ENCODE results near the gene TRH. TPM values are rescaled to one million over a fixed set of nuclear protein-coding genes. Genes with fewer than 3 reads are reported as not detected.

Gene TRH
- total RNA-seq, 1 donor from 2014 or later: not detected

- intact Hi-C loops (cut with DNase I): no loop called here
- DNase-seq (no peak), ATAC-seq (no peak)
- Histone ChIP-seq H3K4me1 (no peaks in the 10 kb centered on the region), H3K27me3 (no peaks in the 10 kb centered on the region), H3K27ac (no peak overlapping the region), H3K4me3 (no peak overlapping the region), H3K36me3 (no peaks in the 10 kb centered on the region), H3K9me3 (no peaks in the 10 kb centered on the region)
- TF ChIP-seq, protein P1, sequence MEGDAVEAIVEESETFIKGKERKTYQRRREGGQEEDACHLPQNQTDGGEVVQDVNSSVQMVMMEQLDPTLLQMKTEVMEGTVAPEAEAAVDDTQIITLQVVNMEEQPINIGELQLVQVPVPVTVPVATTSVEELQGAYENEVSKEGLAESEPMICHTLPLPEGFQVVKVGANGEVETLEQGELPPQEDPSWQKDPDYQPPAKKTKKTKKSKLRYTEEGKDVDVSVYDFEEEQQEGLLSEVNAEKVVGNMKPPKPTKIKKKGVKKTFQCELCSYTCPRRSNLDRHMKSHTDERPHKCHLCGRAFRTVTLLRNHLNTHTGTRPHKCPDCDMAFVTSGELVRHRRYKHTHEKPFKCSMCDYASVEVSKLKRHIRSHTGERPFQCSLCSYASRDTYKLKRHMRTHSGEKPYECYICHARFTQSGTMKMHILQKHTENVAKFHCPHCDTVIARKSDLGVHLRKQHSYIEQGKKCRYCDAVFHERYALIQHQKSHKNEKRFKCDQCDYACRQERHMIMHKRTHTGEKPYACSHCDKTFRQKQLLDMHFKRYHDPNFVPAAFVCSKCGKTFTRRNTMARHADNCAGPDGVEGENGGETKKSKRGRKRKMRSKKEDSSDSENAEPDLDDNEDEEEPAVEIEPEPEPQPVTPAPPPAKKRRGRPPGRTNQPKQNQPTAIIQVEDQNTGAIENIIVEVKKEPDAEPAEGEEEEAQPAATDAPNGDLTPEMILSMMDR (IDR thresholded peaks at IDR 0.05): no peak
Observed at GRCh38 chr3:129953621-129954020, 20.9 kb upstream of the TRH start.

DNA sequence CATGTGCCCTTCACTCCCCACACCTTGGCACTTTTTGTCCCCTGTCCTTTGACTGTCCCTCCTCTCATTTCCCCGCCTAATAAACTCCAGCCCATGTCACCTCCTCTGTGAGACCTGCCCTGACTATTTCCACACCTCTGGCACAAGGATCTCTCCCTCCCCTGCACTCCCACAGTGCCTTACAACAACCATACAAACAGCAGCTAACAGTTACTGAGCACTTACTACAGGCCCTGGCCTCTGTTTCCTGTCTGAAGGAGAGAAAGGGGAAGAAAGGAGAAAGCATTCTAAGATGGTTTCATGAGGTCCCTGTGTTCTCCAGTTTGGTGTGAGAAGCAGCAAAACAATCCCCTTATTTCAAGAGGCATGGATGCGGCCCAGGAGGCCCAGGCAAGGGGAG lies 20.0 kb upstream of the TRH start:
- Histone ChIP-seq H3K27me3 (no peaks in the 10 kb centered on the region), H3K36me3 (no peaks in the 10 kb centered on the region), H3K27ac (no peak overlapping the region), H3K4me3 (no peak overlapping the region), H3K9me3 (no peaks in the 10 kb centered on the region), H3K4me1 (no peaks in the 10 kb centered on the region)
- intact Hi-C loops (cut with DNase I): no loop called here
- TF ChIP-seq, protein P1 (IDR thresholded peaks at IDR 0.05): no peak
- DNase-seq (peak; percentile 12), ATAC-seq (peak; percentile 62)

- no peak overlapping the region for H3K27ac ChIP-seq
- ATAC-seq: no peak
- no peaks in the 10 kb centered on the region for H3K4me1 ChIP-seq
- TF ChIP-seq, protein P1 (IDR thresholded peaks at IDR 0.05): no peak
- no peaks in the 10 kb centered on the region for H3K36me3 ChIP-seq
- H3K27me3 ChIP-seq: no peaks in the 10 kb centered on the region
- no peak for DNase-seq
- intact Hi-C loops (cut with DNase I): no loop called here
- H3K4me3 ChIP-seq: no peak overlapping the region
- H3K9me3 ChIP-seq: no peaks in the 10 kb centered on the region
Observed at GRCh38 chr3:129956936-129957335, 17.6 kb upstream of the TRH start.

DNA sequence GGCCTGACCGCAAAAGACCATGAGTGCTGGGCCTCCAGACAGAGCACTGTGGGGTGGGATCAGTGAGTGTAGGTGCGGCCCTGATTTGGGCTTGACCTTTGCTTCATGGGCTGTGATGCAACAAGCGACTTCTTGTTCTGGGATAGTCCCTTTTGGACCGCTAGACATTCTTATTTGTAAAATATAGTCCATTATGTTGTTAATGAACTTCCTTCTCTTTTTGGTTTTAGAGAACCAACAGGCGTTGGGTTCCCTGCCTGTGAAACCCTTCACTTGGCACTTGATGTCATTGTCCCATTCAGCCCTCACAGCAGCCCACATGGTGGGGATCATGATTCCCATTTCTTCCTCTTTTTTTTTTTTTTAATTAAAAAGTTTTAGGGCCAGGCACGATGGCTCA lies 15.8 kb upstream of the TRH start:
- TF ChIP-seq, protein P1 (IDR thresholded peaks at IDR 0.05): no peak
- no peak overlapping the region for H3K27ac ChIP-seq
- no peaks in the 10 kb centered on the region for H3K36me3 ChIP-seq
- H3K4me3 ChIP-seq: no peak overlapping the region
- H3K27me3 ChIP-seq: no peaks in the 10 kb centered on the region
- no peaks in the 10 kb centered on the region for H3K4me1 ChIP-seq
- intact Hi-C loops (cut with DNase I): no loop called here
- ATAC-seq (peak; percentile 70), DNase-seq (no peak)
- H3K9me3 ChIP-seq: no peaks in the 10 kb centered on the region

- Histone ChIP-seq H3K27ac (no peak overlapping the region), H3K36me3 (no peaks in the 10 kb centered on the region), H3K27me3 (no peaks in the 10 kb centered on the region), H3K9me3 (no peaks in the 10 kb centered on the region), H3K4me1 (no peaks in the 10 kb centered on the region), H3K4me3 (no peak overlapping the region)
- DNase-seq: no peak
- TF ChIP-seq, protein P1 (IDR thresholded peaks at IDR 0.05): no peak
- intact Hi-C loops (cut with DNase I): no loop called here
- no peak for ATAC-seq
Observed at GRCh38 chr3:129961141-129961541, 13.4 kb upstream of the TRH start.

- TF ChIP-seq, protein P1 (IDR thresholded peaks at IDR 0.05): no peak
- Histone ChIP-seq H3K27me3 (no peaks in the 10 kb centered on the region), H3K27ac (no peak overlapping the region)
Observed at GRCh38 chr3:129962600-129962999, 11.9 kb upstream of the TRH start.

More at GRCh38 chr3:129962600-129962999, 11.9 kb upstream of the TRH start:
- no peaks in the 10 kb centered on the region for H3K36me3 ChIP-seq
- H3K4me3 ChIP-seq: no peak overlapping the region
- DNase-seq (no peak), ATAC-seq (no peak)
- intact Hi-C loops (cut with DNase I): no loop called here
- no peaks in the 10 kb centered on the region for H3K9me3 ChIP-seq
- H3K4me1 ChIP-seq: no peaks in the 10 kb centered on the region
